Heart left ventricle (tissue), 13 donors: Measurements from ENCODE around the gene RWDD2A.

ENCODE experiments used
- CTCF ChIP-seq, 12 donors: fragments of 200-600 bp; sonication (generic) in 4 of 12; IDR thresholded peaks; one replicate each; pipeline versions ENCODE4 v1.5.0 to v1.8.0; 2018 to 2022; ENCODE audit warnings: antibody characterized with exemption in 12 of 12, mild to moderate bottlenecking in 5 of 12
- POLR2A ChIP-seq, 2 donors: fragments of 450-650 bp; IDR thresholded peaks; one replicate each; pipeline ENCODE4 v1.6.1; 2017; ENCODE audit warnings: antibody characterized with exemption in 2 of 2, mild to moderate bottlenecking in 2 of 2, moderate library complexity in 2 of 2
- donor health status: ischemic (EF 13 %, LVEDD 7.1; RV severe dilation, severe dysfunction).
- donor health status: DM: no; HTN: yes; CAD: no.
- donor health status: DM: no; HTN: no; CAD: no.
- donor health status: ischemic (EF 25% LVEDD 6.9; RV normal size, moderate dysfunction).
- donor health status: ischemic (EF 25% LVEDD 5.7; RV mildly dilated, moderate dysfunction).
- donor health status: ischemic (EF 35%, LVEDD 5.7; RV mildly dilated, moderate dysfunction).
- donor health status: nonischemic (EF 11% LVEDD 7.7; RV severe dilation, severe dysfunction).
- donor health status: DM: yes; HTN: yes; CAD: no.
- donor health status: PGD.
- donor health status: ischemic (EF 29% LVEDD 5.4; RV normal size, mild dysfunction).
- donor health status: nonischemic (EF 23%, LVEDD 6.1; RV moderate dilation, normal function).

- no peak for TF ChIP-seq CTCF (IDR thresholded peaks at IDR 0.05)
- TF ChIP-seq POLR2A (IDR thresholded peaks at IDR 0.05) = no peak
These were observed 12.7 kb upstream of the RWDD2A start for GRCh38 chr6:83180426-83180950.
